ENCODE results near the gene TDRD9.

Gene TDRD9

GRCh38 chr14:104101651-104102281, 173.5 kb downstream of the TDRD9 start:
- TF ChIP-seq CTCF (IDR thresholded peaks at IDR 0.05; ENCODE audit: extremely low read depth, insufficient read depth, missing control alignments) = no peak
- in situ Hi-C loops (cut with MboI; ENCODE audit: low pct_unique_long_range_greater_than_20kb, low sequenced_read_pairs, unreplicated experiment) = no loop called here
- DNase-seq (ENCODE audit: low spot score) = no peak
